Tibial nerve (tissue), 4 donors: ENCODE results near the gene ATG10.

Experiments
- EP300 ChIP-seq, 2 donors: sonication (generic); formaldehyde crosslinking; IDR thresholded peaks; one replicate each; pipeline ENCODE4 v1.6.1; 2017; ENCODE audit warnings: antibody characterized with exemption in 2 of 2, mild to moderate bottlenecking in 1 of 2
- POLR2A ChIP-seq, 2 donors: fragments of 450-650 bp; IDR thresholded peaks; one replicate each; pipeline ENCODE4 v1.6.1; 2017; ENCODE audit warnings: antibody characterized with exemption in 2 of 2, mild to moderate bottlenecking in 2 of 2, moderate library complexity in 2 of 2
- TF ChIP-seq, protein P1 (sequence below), 5 experiments: fragments of 200-600 bp in 3 of 5; fragments of 450-650 bp in 2 of 5; sonication (generic) in 3 of 5; IDR thresholded peaks; one replicate each; pipeline ENCODE4 v1.5.1; 2016 to 2019; ENCODE audit warnings: antibody characterized with exemption in 5 of 5, mild to moderate bottlenecking in 3 of 5, moderate library complexity in 2 of 5

DNA sequence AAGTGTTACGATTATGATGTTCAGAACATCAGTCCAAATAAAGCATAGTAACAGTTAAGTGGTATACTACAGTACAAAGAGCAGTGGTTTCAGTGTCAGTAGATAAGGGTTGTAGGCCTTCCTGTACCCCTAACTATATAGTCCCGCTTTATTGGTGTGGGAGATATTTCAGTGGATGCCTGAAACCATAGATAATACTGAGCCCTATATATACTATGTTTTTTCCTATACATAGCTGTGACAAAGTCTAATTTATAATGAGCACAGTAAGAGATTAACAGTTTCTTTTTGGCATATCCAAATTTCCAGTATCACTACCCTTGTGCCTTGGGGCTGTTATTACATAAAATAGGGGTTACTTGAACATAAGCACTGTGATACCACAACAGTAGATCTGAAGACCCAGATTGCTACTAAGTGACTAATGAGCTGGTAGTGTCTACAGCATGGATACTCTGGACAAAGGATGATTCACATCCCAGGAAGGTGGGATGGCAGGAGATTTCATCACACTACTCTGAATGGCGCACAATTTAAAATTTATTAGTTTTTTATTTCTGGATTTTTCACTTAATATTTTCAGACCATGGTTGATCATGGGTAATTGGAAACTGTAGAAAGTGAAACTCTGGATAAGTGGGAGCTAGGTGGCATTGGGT, 187.1 kb downstream of the ATG10 start:
- TF ChIP-seq, protein P1, sequence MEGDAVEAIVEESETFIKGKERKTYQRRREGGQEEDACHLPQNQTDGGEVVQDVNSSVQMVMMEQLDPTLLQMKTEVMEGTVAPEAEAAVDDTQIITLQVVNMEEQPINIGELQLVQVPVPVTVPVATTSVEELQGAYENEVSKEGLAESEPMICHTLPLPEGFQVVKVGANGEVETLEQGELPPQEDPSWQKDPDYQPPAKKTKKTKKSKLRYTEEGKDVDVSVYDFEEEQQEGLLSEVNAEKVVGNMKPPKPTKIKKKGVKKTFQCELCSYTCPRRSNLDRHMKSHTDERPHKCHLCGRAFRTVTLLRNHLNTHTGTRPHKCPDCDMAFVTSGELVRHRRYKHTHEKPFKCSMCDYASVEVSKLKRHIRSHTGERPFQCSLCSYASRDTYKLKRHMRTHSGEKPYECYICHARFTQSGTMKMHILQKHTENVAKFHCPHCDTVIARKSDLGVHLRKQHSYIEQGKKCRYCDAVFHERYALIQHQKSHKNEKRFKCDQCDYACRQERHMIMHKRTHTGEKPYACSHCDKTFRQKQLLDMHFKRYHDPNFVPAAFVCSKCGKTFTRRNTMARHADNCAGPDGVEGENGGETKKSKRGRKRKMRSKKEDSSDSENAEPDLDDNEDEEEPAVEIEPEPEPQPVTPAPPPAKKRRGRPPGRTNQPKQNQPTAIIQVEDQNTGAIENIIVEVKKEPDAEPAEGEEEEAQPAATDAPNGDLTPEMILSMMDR (IDR thresholded peaks at IDR 0.05) = no peak
- TF ChIP-seq POLR2A (IDR thresholded peaks at IDR 0.05) (no peak), EP300 (IDR thresholded peaks at IDR 0.05) (no peak)
